SJSA1 (cell line): ENCODE data around the gene TAF1B. TPM values are rescaled to one million over a fixed set of nuclear protein-coding genes. Genes with fewer than 3 reads are reported as not detected.

Experiments
- DNase-seq, 2 experiments: peaks; one replicate each; pipeline ENCODE4 v3.0.0-alpha.2; 2015 to 2020; ENCODE audit warnings: low spot score in 2 of 2, low read depth in 1 of 2
- H3K27ac ChIP-seq: fragments of 250-450 bp; sonication (Bioruptor Pico); 2 replicates; pipeline ENCODE4 v1.5.1; 2020; ENCODE audit warnings: mild to moderate bottlenecking, moderate library complexity
- H3K27me3 ChIP-seq: fragments of 250-450 bp; sonication (Bioruptor Pico); replicated peaks from 2 replicates; pipeline ENCODE4 v1.5.1; 2020; ENCODE audit warnings: mild to moderate bottlenecking, moderate library complexity
- H3K36me3 ChIP-seq: fragments of 250-450 bp; sonication (Bioruptor Pico); 2 replicates; pipeline ENCODE4 v1.5.1; 2020; ENCODE audit warnings: mild to moderate bottlenecking
- H3K4me1 ChIP-seq: fragments of 250-450 bp; sonication (Bioruptor Pico); replicated peaks from 2 replicates; pipeline ENCODE4 v1.6.1; 2021; ENCODE audit warnings: mild to moderate bottlenecking
- H3K4me3 ChIP-seq: fragments of 250-450 bp; sonication (Bioruptor Pico); 2 replicates; pipeline ENCODE4 v1.5.1; 2020; ENCODE audit warnings: mild to moderate bottlenecking
- H3K9me3 ChIP-seq: fragments of 250-450 bp; sonication (Bioruptor Pico); replicated peaks from 2 replicates; pipeline ENCODE4 v1.5.1; 2020; ENCODE audit warnings: mild to moderate bottlenecking
- total RNA-seq: library from RNA; depleted of rRNA; stranded (reverse); fragments of >200 nt; shearing (Covaris generic); gene quantifications from 2 replicates; pipeline ENCODE4 v1.2.3, GENCODE V29; 2014; rRNA removed

TAF1B gene
- total RNA-seq = 35.6 and 73.8 TPM in 2 replicates

- DNase-seq = peak; percentile 99
- Histone ChIP-seq H3K27me3 (no peaks in the 10 kb centered on the region), H3K4me1 (peaks cover 35% of the 10 kb centered on the region), H3K27ac (peak within 1 kb of the TSS; percentile 96), H3K36me3 (peaks cover 29% of the 10 kb centered on the region), H3K9me3 (no peaks in the 10 kb centered on the region), H3K4me3 (peak within 1 kb of the TSS; percentile 71)
These were observed at the start of gene TAF1B for GRCh38 chr2:9843229-9844035. Gene TAF1B (plus strand): TSS chr2:9843474. CDS start chr2:9843542, 68 bp downstream.

- H3K9me3 ChIP-seq = no peaks in the 10 kb centered on the region
- no peaks in the 10 kb centered on the region for H3K36me3 ChIP-seq
- H3K4me1 ChIP-seq = no peaks in the 10 kb centered on the region
- H3K4me3 ChIP-seq = no peak overlapping the region
- H3K27me3 ChIP-seq = no peaks in the 10 kb centered on the region
- H3K27ac ChIP-seq = no peak overlapping the region
- DNase-seq = no peak
These were observed 49.2 kb upstream of the TAF1B start for GRCh38 chr2:9793918-9794717.

GRCh38 chr2:9795071-9795470 is 48.2 kb upstream of the TAF1B start:
- no peaks in the 10 kb centered on the region for H3K36me3 ChIP-seq
- no peaks in the 10 kb centered on the region for H3K9me3 ChIP-seq
- H3K27me3 ChIP-seq = no peaks in the 10 kb centered on the region
- H3K27ac ChIP-seq = no peak overlapping the region
- no peak for DNase-seq
- H3K4me1 ChIP-seq = peaks cover 7% of the 10 kb centered on the region
- no peak overlapping the region for H3K4me3 ChIP-seq

- DNase-seq = no peak
- Histone ChIP-seq H3K27me3 (no peaks in the 10 kb centered on the region), H3K4me3 (no peak overlapping the region)
These were observed 46.9 kb upstream of the TAF1B start for GRCh38 chr2:9796056-9797010.

GRCh38 chr2:9797086-9797485 is 46.2 kb upstream of the TAF1B start:
- Histone ChIP-seq H3K9me3 (no peaks in the 10 kb centered on the region), H3K36me3 (no peaks in the 10 kb centered on the region), H3K27me3 (no peaks in the 10 kb centered on the region), H3K27ac (no peak overlapping the region), H3K4me1 (peaks cover 27% of the 10 kb centered on the region), H3K4me3 (no peak overlapping the region)
- no peak for DNase-seq

More at GRCh38 chr2:9796056-9797010, 46.9 kb upstream of the TAF1B start:
- Histone ChIP-seq H3K4me1 (peaks cover 20% of the 10 kb centered on the region), H3K27ac (no peak overlapping the region), H3K9me3 (no peaks in the 10 kb centered on the region), H3K36me3 (no peaks in the 10 kb centered on the region)

GRCh38 chr2:9797681-9798556 is 45.4 kb upstream of the TAF1B start:
- H3K4me1 ChIP-seq = peaks cover 36% of the 10 kb centered on the region

GRCh38 chr2:9799011-9799596 is 44.2 kb upstream of the TAF1B start:
- H3K36me3 ChIP-seq = no peaks in the 10 kb centered on the region
- H3K27ac ChIP-seq = no peak overlapping the region
- DNase-seq = peak in 1 of 2 experiments; percentile 41
- H3K27me3 ChIP-seq = no peaks in the 10 kb centered on the region
- H3K4me3 ChIP-seq = no peak overlapping the region
- H3K9me3 ChIP-seq = 0 out of 2 replicates have a peak, but pooled peaks cover 1% of the 10 kb centered on the region
- H3K4me1 ChIP-seq = peaks cover 47% of the 10 kb centered on the region

More at GRCh38 chr2:9797681-9798556, 45.4 kb upstream of the TAF1B start:
- no peak overlapping the region for H3K27ac ChIP-seq
- DNase-seq = no peak
- no peaks in the 10 kb centered on the region for H3K9me3 ChIP-seq
- no peak overlapping the region for H3K4me3 ChIP-seq
- no peaks in the 10 kb centered on the region for H3K36me3 ChIP-seq
- H3K27me3 ChIP-seq = no peaks in the 10 kb centered on the region

GRCh38 chr2:9799729-9800632 is 43.3 kb upstream of the TAF1B start:
- H3K4me3 ChIP-seq = no peak overlapping the region
- H3K27ac ChIP-seq = peak overlapping the region; percentile 81; the same call in 1 of the 2 replicates
- peak; percentile 88 to 89 for DNase-seq
- H3K9me3 ChIP-seq = 0 out of 2 replicates have a peak, but pooled peaks cover 3% of the 10 kb centered on the region
- no peaks in the 10 kb centered on the region for H3K27me3 ChIP-seq
- peaks cover 47% of the 10 kb centered on the region for H3K4me1 ChIP-seq
- no peaks in the 10 kb centered on the region for H3K36me3 ChIP-seq

- peak overlapping the region; percentile 81 for H3K27ac ChIP-seq
These were observed 42.7 kb upstream of the TAF1B start for GRCh38 chr2:9800639-9800974.

GRCh38 chr2:9800975-9801726 is 42.1 kb upstream of the TAF1B start:
- H3K9me3 ChIP-seq = 0 out of 2 replicates have a peak, but pooled peaks cover 3% of the 10 kb centered on the region
- no peak overlapping the region for H3K4me3 ChIP-seq
- peak overlapping the region; percentile 81 for H3K27ac ChIP-seq
- H3K36me3 ChIP-seq = no peaks in the 10 kb centered on the region
- peak; percentile 61 to 78 for DNase-seq
- H3K4me1 ChIP-seq = peaks cover 47% of the 10 kb centered on the region
- no peaks in the 10 kb centered on the region for H3K27me3 ChIP-seq

More at GRCh38 chr2:9800639-9800974, 42.7 kb upstream of the TAF1B start:
- H3K4me3 ChIP-seq = no peak overlapping the region
- 0 out of 2 replicates have a peak, but pooled peaks cover 3% of the 10 kb centered on the region for H3K9me3 ChIP-seq
- H3K36me3 ChIP-seq = no peaks in the 10 kb centered on the region
- DNase-seq = peak in 1 of 2 experiments; percentile 47
- H3K27me3 ChIP-seq = no peaks in the 10 kb centered on the region
- peaks cover 47% of the 10 kb centered on the region for H3K4me1 ChIP-seq

GRCh38 chr2:9802576-9802993 is 40.7 kb upstream of the TAF1B start:
- Histone ChIP-seq H3K4me1 (peaks cover 47% of the 10 kb centered on the region), H3K27ac (peak overlapping the region; percentile 81), H3K9me3 (0 out of 2 replicates have a peak, but pooled peaks cover 3% of the 10 kb centered on the region), H3K27me3 (no peaks in the 10 kb centered on the region), H3K4me3 (no peak overlapping the region), H3K36me3 (no peaks in the 10 kb centered on the region)
- peak in 1 of 2 experiments; percentile 42 for DNase-seq
